NOMO-1 treated with dmso at 0.1 percent for 144 hours (cell line): ENCODE data around the gene WNT4.

ENCODE experiments used
- DNase-seq: peaks from one replicate; lab custom pipeline; 2025; ENCODE audit not compliant: unreplicated experiment; lab: John Stamatoyannopoulos, UW

The WNT4 gene

DNA sequence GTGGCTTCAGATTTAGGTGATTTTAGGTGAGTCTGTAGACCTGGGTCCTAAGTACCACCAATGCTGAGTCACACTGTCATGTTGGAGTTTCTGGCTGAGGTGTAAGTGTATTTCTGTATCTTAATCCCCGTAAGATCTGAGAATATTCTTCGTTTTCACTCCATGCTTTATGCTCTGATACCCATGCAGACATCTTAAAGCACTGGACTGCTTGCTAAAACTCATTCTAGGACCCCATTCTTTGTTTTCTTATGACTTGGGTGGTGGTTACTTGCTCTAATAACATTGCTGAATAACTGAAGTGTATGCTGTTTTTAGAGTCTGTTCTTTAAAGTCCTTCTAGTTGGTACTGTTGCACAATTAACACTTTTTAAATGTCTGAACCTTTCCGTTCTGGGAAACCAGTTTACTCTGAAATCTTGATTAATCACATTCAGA lies 53.7 kb downstream of the WNT4 start:
- no peak for DNase-seq

DNA sequence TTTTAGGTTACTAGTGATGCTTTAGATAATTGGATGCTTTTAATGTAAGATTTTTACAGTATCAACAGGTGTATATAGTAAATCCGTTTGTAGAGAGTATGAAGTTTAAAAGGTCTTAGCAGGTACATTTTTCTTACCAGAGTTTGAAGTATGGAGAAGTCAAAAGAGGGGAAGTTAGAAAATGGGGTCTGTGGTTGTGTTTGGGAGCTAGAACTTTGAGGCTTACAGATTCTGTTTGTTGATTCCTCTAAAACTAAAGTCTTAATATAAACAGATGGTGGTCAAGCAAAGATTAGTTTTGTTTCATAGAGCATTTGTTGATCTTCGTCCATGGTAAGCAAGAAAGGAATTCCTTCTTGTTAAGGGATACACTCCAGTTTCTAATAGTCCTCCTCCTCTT lies 54.6 kb downstream of the WNT4 start:
- DNase-seq, result no peak

DNA sequence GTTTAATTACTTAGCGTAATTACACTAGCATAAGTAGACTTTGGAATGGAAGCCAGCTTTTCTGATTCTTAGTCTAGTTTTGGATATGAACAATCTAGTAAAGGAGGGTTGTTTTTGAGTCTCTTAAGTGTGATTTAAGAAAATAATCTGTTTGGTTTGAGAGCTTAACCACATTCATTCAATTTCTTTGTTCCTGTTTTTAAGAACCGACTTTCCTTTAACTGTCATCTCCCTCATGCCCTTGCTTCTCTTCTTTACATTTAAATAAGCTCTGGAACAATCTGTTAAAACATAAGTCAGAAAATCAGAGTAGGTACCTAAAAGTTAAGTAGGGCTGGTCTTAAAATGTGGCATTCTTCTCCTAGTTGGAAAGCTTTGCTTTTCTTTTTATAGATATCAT lies 62.7 kb downstream of the WNT4 start:
- DNase-seq, result peak; percentile 20

DNA sequence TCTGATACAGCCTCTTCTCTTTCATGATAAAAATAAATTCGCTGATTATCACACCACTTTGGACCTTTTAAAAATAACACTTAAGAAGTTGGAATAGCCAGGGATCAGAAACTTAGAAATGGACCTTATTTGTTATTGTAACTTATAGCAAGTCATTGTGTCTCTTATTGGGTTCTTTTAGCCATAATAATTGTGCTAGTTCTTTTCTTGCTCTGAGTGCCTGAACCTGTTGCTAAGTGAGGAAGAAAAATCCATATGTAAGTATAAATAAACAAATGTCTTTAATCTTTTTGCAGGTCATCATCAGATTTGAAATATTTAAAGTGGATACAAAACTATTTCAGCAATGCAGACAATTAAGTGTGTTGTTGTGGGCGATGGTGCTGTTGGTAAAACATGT lies 64.8 kb downstream of the WNT4 start:
- DNase-seq, result no peak

DNA sequence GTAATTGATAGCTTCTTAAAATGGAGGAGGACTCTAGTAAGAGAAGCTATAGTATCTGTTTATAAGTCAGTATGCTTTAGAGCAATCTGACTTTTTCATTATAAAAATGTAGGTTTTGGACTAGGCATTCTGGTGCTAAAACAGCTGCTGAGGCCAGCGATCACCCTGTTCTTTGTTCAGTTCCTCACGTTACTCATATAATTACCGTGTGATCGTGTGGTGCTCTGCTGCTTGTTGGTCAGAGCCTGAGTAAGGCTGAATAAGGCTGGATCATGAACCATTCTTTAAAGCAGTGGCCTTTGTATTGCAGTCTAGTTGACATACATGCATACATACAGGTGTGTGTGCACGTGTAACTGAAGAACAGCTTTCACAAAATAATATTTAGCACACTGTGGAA lies 65.2 kb downstream of the WNT4 start:
- no peak for DNase-seq

DNA sequence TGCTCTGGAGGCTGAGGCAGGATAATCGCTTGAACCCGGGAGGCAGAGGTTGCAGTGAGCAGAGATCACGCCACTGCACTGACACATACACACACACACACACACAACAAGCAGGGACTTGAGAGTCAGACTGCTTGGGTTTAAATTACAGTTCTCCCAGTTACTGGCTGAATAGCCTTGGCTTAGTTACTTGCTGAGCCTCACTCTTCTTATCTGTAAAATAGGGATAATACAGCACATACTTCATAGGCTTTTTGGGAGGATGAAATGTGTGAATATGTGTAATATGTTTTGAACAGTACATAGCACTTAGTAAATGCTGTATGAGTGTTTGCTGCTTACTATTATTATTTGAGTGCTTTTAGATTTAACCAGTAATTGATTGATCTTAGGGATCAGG lies 66.6 kb downstream of the WNT4 start:
- no peak for DNase-seq

DNA sequence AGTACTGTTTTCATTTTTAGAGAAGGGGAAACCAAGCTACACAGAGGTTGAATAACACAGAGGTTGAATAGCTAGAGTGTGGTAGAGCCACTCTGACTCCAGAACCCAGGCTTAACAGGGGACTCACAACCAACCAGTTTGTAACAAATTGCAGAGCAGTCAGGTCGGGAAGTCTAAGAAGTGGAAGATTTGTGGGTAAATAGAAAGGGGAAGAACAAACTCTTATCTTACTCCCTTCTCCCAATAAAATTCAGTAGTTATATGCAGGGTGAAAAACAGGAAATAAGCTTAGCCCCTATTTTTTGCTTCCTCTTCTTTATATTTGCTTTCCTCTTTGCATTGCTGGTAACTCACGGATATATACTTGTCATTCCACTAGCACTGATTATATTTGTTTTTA lies 67.2 kb downstream of the WNT4 start:
- DNase-seq, result peak; percentile 50

DNA sequence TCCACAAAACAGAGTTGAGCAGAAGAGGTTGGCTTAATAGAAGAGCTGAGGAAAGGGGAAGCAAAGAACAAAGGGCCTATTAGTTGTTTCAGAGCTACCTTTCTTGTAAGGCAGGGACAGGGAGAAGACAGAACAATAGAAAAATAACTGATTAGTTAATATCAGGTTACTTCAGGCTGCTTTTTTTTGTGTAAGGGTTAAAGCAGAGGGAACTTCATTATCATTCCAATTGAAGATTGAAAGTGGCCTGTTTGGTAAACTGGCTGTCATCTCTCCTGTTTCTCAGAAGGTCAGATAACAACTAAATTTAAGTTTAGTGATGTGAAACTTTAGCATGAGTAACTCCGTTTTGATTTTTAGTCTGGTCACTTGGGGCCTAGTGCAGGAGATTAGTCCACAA lies 68.1 kb downstream of the WNT4 start:
- DNase-seq, result no peak

DNA sequence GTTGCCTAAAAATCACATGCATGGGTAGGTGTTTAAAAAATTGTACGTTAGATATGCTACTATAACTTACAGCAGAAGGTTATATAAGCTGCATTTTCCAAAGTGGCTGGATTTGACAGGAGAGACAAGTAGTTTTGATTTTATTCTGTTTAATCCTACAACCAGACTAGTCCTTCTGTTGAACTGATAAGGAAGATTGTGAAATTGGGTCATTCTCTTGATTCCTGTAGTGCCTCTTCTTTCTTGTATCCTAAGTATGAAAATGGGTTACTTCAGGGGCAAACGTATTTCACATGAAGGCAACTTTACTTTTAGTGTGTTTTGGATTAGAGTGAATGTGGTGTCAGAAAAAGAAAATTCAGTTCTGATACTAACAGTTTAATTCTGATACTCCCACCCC lies 71.4 kb downstream of the WNT4 start:
- DNase-seq, result no peak
